RWPE1 (cell line): ENCODE data around the gene SLC27A3.
A peak's percentile ranks its signal among the peaks of the same experiment; 100 is the strongest.

Experiments used
- CTCF ChIA-PET: fragments of 350-600 bp; sonication (Branson Sonifier 250); formaldehyde crosslinking; extraction: SDS; loops from one replicate; lab custom pipeline; 2021; lab: Yijun Ruan, JAX
- POLR2A ChIA-PET: fragments of 400-600 bp; formaldehyde crosslinking; extraction: SDS; loops from one replicate; lab custom pipeline; 2020; ENCODE audit warnings: antibody characterized with exemption; ENCODE audit not compliant: low non-redundant PET; lab: Yijun Ruan, JAX
- DNase-seq: peaks from one replicate; pipeline ENCODE4 v3.0.0; 2012; ENCODE audit warnings: low spot score
- H3K27ac ChIP-seq: fragments of 450-650 bp; 2 replicates; pipeline ENCODE4 v1.5.1; 2017
- TF ChIP-seq, protein P1 (sequence below): fragments of 450-650 bp; conservative IDR thresholded peaks from 2 replicates; pipeline ENCODE4 v1.5.1; 2017; ENCODE audit warnings: low read depth, mild to moderate bottlenecking

The SLC27A3 gene

GRCh38 chr1:153767519-153767918 is 7.7 kb upstream of the SLC27A3 start:
- ChIA-PET POLR2A (interaction anchor here (0.5 kb wide), 1 partner anchor 13 kb away, joined by 3 read pairs; no protein-coding TSS in a partner anchor), CTCF (interaction anchor here (0.6 kb wide), 1 partner anchor 248 kb away, joined by 6 read pairs; no protein-coding TSS in a partner anchor)
- no peak for DNase-seq
- no peak overlapping the region for H3K27ac ChIP-seq
- TF ChIP-seq, protein P1, sequence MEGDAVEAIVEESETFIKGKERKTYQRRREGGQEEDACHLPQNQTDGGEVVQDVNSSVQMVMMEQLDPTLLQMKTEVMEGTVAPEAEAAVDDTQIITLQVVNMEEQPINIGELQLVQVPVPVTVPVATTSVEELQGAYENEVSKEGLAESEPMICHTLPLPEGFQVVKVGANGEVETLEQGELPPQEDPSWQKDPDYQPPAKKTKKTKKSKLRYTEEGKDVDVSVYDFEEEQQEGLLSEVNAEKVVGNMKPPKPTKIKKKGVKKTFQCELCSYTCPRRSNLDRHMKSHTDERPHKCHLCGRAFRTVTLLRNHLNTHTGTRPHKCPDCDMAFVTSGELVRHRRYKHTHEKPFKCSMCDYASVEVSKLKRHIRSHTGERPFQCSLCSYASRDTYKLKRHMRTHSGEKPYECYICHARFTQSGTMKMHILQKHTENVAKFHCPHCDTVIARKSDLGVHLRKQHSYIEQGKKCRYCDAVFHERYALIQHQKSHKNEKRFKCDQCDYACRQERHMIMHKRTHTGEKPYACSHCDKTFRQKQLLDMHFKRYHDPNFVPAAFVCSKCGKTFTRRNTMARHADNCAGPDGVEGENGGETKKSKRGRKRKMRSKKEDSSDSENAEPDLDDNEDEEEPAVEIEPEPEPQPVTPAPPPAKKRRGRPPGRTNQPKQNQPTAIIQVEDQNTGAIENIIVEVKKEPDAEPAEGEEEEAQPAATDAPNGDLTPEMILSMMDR = no peak

DNA sequence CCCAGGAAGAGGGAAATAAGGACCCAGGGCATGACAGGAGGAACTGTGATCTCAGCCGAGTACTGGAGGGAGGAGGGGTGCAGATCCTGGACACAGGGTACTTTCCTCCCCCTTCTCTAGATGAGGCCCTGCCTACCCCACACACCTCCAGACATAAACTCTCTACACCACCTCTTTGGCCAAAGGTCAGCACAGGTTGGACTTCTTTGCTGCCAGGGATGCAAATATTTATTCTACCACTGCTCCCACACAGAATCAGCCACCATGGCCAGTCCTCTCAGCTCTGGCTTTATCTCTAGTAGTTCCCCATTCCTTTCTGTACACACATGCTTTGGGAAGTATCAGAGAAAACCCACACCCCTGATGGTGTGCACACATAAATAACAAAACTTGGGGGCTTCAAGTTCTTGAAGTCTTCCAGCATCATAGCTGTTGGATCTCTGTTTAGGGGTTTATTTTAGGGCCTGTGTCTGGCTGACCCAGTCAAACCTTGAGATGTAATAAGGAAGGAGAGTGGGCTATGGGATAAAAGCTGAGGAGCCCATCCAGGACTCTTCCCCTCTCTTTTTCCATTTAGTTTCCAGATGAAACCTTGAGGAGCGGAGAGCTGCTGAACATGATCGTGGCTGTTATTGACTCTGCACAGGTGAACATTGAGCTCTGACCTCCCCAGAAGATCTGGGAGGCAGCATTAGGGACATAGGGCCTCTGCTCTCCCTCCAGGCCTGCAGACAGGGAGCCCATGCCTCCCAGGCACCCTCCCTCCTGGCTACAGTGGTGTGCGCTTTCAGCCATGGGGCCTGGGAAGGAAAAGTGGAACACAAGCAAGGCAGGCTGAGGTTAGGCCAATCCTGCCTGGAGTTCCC is 6.7 kb upstream of the SLC27A3 start:
- POLR2A ChIA-PET = no interaction called here
- TF ChIP-seq, protein P1 = no peak
- CTCF ChIA-PET = interaction anchor here (1.0 kb wide), 1 partner anchor 28 kb away, joined by 3 read pairs; no protein-coding TSS in a partner anchor
- H3K27ac ChIP-seq = no peak overlapping the region
- DNase-seq = no peak

- ChIA-PET CTCF (interaction anchor here (1.0 kb wide), 1 partner anchor 28 kb away, joined by 3 read pairs; no protein-coding TSS in a partner anchor), POLR2A (no interaction called here)
- TF ChIP-seq, protein P1 = no peak
- DNase-seq = no peak
- no peak overlapping the region for H3K27ac ChIP-seq
These were observed 6.0 kb upstream of the SLC27A3 start for GRCh38 chr1:153769221-153769620.

- ChIA-PET POLR2A (no interaction called here), CTCF (interaction anchor here (1.5 kb wide), 1 partner anchor 93 kb away, joined by 4 read pairs; no protein-coding TSS in a partner anchor)
- peak overlapping the region; percentile 96 for H3K27ac ChIP-seq
- TF ChIP-seq, protein P1 = no peak
- DNase-seq = no peak
These were observed 4.4 kb upstream of the SLC27A3 start for GRCh38 chr1:153770797-153771196.

- POLR2A ChIA-PET = no interaction called here
- peak overlapping the region; percentile 96 for H3K27ac ChIP-seq
- CTCF ChIA-PET = interaction anchor here (0.6 to 1.5 kb wide), 2 partner anchors 93 to 114 kb away, joined by 3 to 4 read pairs; no protein-coding TSS in a partner anchor
- TF ChIP-seq, protein P1 = no peak
- DNase-seq = no peak
These were observed 3.9 kb upstream of the SLC27A3 start for GRCh38 chr1:153771261-153771660.

GRCh38 chr1:153771841-153772593 is 3.2 kb upstream of the SLC27A3 start:
- no peak for DNase-seq
- ChIA-PET POLR2A (no interaction called here), CTCF (interaction anchor here (0.6 to 1.5 kb wide), 3 partner anchors 68 to 113 kb away, joined by 3 to 4 read pairs (median 4); no protein-coding TSS in a partner anchor)
- TF ChIP-seq, protein P1 = peak; percentile 54
- peak overlapping the region; percentile 96 for H3K27ac ChIP-seq
